Astrocyte (in vitro differentiated cells and primary cell): Measurements from ENCODE around the gene UBD.

ENCODE experiments used
- EZH2 ChIP-seq: IDR thresholded peaks from 2 replicates; pipeline ENCODE4 v1.6.1; 2012; ENCODE audit warnings: mild to moderate bottlenecking, low read length, inconsistent platforms; ENCODE audit not compliant: insufficient read depth
- TF ChIP-seq, protein P1 (sequence below): IDR thresholded peaks from 2 replicates; pipeline ENCODE4 v1.5.1; 2011; ENCODE audit warnings: low read depth, mild to moderate bottlenecking, inconsistent platforms, low read length, moderate library complexity; ENCODE audit not compliant: insufficient read depth

DNA sequence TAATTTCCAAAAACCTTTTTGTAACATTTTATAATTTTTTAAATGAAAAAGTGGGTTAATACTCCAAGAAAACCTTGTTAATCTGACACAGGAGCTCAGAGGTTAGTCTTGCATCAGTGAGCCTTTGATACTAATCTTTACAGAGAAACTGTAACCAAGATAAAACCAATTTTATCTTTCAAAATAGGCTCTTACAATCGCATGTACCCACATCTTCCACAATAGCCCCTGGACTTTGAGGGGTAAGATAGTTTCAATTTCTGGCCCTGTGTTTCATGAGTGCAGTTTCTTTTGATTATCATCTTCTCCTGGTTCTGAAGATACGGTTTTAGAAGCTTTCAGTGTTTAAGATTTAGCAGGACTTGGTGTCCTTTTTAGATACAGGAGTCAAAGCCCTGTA lies 37.3 kb downstream of the UBD start:
- TF ChIP-seq, protein P1, sequence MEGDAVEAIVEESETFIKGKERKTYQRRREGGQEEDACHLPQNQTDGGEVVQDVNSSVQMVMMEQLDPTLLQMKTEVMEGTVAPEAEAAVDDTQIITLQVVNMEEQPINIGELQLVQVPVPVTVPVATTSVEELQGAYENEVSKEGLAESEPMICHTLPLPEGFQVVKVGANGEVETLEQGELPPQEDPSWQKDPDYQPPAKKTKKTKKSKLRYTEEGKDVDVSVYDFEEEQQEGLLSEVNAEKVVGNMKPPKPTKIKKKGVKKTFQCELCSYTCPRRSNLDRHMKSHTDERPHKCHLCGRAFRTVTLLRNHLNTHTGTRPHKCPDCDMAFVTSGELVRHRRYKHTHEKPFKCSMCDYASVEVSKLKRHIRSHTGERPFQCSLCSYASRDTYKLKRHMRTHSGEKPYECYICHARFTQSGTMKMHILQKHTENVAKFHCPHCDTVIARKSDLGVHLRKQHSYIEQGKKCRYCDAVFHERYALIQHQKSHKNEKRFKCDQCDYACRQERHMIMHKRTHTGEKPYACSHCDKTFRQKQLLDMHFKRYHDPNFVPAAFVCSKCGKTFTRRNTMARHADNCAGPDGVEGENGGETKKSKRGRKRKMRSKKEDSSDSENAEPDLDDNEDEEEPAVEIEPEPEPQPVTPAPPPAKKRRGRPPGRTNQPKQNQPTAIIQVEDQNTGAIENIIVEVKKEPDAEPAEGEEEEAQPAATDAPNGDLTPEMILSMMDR, result no peak
- no peak for TF ChIP-seq EZH2
